ENCODE results near the gene IFT22.

DNA sequence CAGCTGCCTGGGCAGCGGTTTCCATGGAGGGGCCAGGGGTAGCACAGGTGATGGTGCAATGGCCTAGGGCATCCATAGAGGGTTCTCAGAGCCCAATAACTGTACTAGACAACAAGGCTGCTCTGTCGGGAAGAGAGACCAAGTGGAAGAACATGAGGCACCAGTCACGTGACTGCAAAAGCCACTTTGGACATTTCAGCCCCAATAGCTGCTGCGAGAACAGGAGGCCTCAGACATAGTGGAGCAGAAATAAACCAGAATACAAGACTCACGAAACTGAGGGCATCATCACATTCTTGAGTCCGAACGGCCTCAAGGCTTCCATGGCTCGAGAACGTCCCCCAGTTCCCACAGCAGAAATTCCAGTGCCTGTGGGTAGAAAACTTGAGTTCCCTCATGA is 44.5 kb downstream of the IFT22 start:
- TF ChIP-seq CTCF (IDR thresholded peaks at IDR 0.05) (no peak), EP300 (IDR thresholded peaks at IDR 0.05) (no peak)
